ENCODE measurements around the gene CACNA1D. TPM values are rescaled to one million over a fixed set of nuclear protein-coding genes. Genes with fewer than 3 reads are reported as not detected.

Gene CACNA1D
- total and polyA plus RNA-seq, 2 donors from 2014 or later: 3.7 to 35.7 TPM

GRCh38 chr3:53777468-53777867 lies 283.1 kb downstream of the CACNA1D start:
- Histone ChIP-seq H3K9ac (ENCODE audit: low read length in 3 of 3) (no peak overlapping the region), H3K4me1 (ENCODE audit: control insufficient read depth in 2 of 3, insufficient read depth in 2 of 3, low read depth in 1 of 3, low read length in 3 of 3) (no peaks in the 10 kb centered on the region), H3K36me3 (ENCODE audit: control insufficient read depth in 2 of 3, insufficient read depth in 3 of 3, low read length in 3 of 3) (no peaks in the 10 kb centered on the region), H3K9me3 (ENCODE audit: control insufficient read depth in 2 of 3, insufficient read depth in 1 of 3, low read length in 3 of 3) (no peaks in the 10 kb centered on the region), H3K27ac (ENCODE audit: low read depth in 2 of 2, low read length in 2 of 2) (no peak overlapping the region), H3K27me3 (ENCODE audit: control insufficient read depth, insufficient read depth, low read length) (no peaks in the 10 kb centered on the region), H3K4me3 (ENCODE audit: low read length in 3 of 3) (no peak overlapping the region)
- TF ChIP-seq, protein P1, sequence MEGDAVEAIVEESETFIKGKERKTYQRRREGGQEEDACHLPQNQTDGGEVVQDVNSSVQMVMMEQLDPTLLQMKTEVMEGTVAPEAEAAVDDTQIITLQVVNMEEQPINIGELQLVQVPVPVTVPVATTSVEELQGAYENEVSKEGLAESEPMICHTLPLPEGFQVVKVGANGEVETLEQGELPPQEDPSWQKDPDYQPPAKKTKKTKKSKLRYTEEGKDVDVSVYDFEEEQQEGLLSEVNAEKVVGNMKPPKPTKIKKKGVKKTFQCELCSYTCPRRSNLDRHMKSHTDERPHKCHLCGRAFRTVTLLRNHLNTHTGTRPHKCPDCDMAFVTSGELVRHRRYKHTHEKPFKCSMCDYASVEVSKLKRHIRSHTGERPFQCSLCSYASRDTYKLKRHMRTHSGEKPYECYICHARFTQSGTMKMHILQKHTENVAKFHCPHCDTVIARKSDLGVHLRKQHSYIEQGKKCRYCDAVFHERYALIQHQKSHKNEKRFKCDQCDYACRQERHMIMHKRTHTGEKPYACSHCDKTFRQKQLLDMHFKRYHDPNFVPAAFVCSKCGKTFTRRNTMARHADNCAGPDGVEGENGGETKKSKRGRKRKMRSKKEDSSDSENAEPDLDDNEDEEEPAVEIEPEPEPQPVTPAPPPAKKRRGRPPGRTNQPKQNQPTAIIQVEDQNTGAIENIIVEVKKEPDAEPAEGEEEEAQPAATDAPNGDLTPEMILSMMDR (IDR thresholded peaks at IDR 0.05; ENCODE audit: borderline replicate concordance, extremely low read depth, insufficient read depth): no peak
- no peak for FAIRE-seq
- intact Hi-C loops (cut with DNase I): no loop called here
- no peak for DNase-seq

- TF ChIP-seq, protein P1 (IDR thresholded peaks at IDR 0.05; ENCODE audit: borderline replicate concordance, extremely low read depth, insufficient read depth): no peak
- no peaks in the 10 kb centered on the region for H3K4me1 ChIP-seq (ENCODE audit: control insufficient read depth in 2 of 3, insufficient read depth in 2 of 3, low read depth in 1 of 3, low read length in 3 of 3)
- H3K27me3 ChIP-seq (ENCODE audit: control insufficient read depth, insufficient read depth, low read length): no peaks in the 10 kb centered on the region
- DNase-seq (no peak), FAIRE-seq (no peak)
- H3K9me3 ChIP-seq (ENCODE audit: control insufficient read depth in 2 of 3, insufficient read depth in 1 of 3, low read length in 3 of 3): no peaks in the 10 kb centered on the region
- intact Hi-C loops (cut with DNase I): no loop called here
- H3K9ac ChIP-seq (ENCODE audit: low read length in 3 of 3): no peak overlapping the region
- no peak overlapping the region for H3K27ac ChIP-seq (ENCODE audit: low read depth in 2 of 2, low read length in 2 of 2)
- no peak overlapping the region for H3K4me3 ChIP-seq (ENCODE audit: low read length in 3 of 3)
- no peaks in the 10 kb centered on the region for H3K36me3 ChIP-seq (ENCODE audit: control insufficient read depth in 2 of 3, insufficient read depth in 3 of 3, low read length in 3 of 3)
Observed at GRCh38 chr3:53778153-53778552, 283.7 kb downstream of the CACNA1D start.

- no peak overlapping the region for H3K4me3 ChIP-seq (ENCODE audit: low read length in 3 of 3)
- no peak overlapping the region for H3K27ac ChIP-seq (ENCODE audit: low read depth in 2 of 2, low read length in 2 of 2)
- H3K9me3 ChIP-seq (ENCODE audit: control insufficient read depth in 2 of 3, insufficient read depth in 1 of 3, low read length in 3 of 3): no peaks in the 10 kb centered on the region
- no peaks in the 10 kb centered on the region for H3K4me1 ChIP-seq (ENCODE audit: control insufficient read depth in 2 of 3, insufficient read depth in 2 of 3, low read depth in 1 of 3, low read length in 3 of 3)
- no peak for DNase-seq
- no peak for FAIRE-seq
- H3K36me3 ChIP-seq (ENCODE audit: control insufficient read depth in 2 of 3, insufficient read depth in 3 of 3, low read length in 3 of 3): no peaks in the 10 kb centered on the region
- no peak overlapping the region for H3K9ac ChIP-seq (ENCODE audit: low read length in 3 of 3)
- H3K27me3 ChIP-seq (ENCODE audit: control insufficient read depth, insufficient read depth, low read length): no peaks in the 10 kb centered on the region
- intact Hi-C loops (cut with DNase I): no loop called here
- TF ChIP-seq, protein P1 (IDR thresholded peaks at IDR 0.05; ENCODE audit: borderline replicate concordance, extremely low read depth, insufficient read depth): no peak
Observed at GRCh38 chr3:53780171-53780570, 285.8 kb downstream of the CACNA1D start.

- no peak for FAIRE-seq
- no peaks in the 10 kb centered on the region for H3K36me3 ChIP-seq (ENCODE audit: control insufficient read depth in 2 of 3, insufficient read depth in 3 of 3, low read length in 3 of 3)
Observed at GRCh38 chr3:53780806-53781205, 286.4 kb downstream of the CACNA1D start.

More at GRCh38 chr3:53780806-53781205, 286.4 kb downstream of the CACNA1D start:
- TF ChIP-seq, protein P1 (IDR thresholded peaks at IDR 0.05; ENCODE audit: borderline replicate concordance, extremely low read depth, insufficient read depth): no peak
- H3K4me3 ChIP-seq (ENCODE audit: low read length in 3 of 3): no peak overlapping the region
- no peak for DNase-seq
- H3K9ac ChIP-seq (ENCODE audit: low read length in 3 of 3): no peak overlapping the region
- no peaks in the 10 kb centered on the region for H3K4me1 ChIP-seq (ENCODE audit: control insufficient read depth in 2 of 3, insufficient read depth in 2 of 3, low read depth in 1 of 3, low read length in 3 of 3)
- no peaks in the 10 kb centered on the region for H3K27me3 ChIP-seq (ENCODE audit: control insufficient read depth, insufficient read depth, low read length)
- no peak overlapping the region for H3K27ac ChIP-seq (ENCODE audit: low read depth in 2 of 2, low read length in 2 of 2)
- intact Hi-C loops (cut with DNase I): no loop called here
- no peaks in the 10 kb centered on the region for H3K9me3 ChIP-seq (ENCODE audit: control insufficient read depth in 2 of 3, insufficient read depth in 1 of 3, low read length in 3 of 3)

Measured in kidney (tissue), 14 donors.